GM19023 (cell line): ENCODE data around the gene BLID.

ENCODE experiments used
- ATAC-seq: cut with Tn5 transposase; IDR thresholded peaks from one replicate; pipeline ENCODE4 v1.9.1; 2021; ENCODE audit warnings: mild to moderate bottlenecking, moderate library complexity; ENCODE audit not compliant: unreplicated experiment

The BLID gene

DNA sequence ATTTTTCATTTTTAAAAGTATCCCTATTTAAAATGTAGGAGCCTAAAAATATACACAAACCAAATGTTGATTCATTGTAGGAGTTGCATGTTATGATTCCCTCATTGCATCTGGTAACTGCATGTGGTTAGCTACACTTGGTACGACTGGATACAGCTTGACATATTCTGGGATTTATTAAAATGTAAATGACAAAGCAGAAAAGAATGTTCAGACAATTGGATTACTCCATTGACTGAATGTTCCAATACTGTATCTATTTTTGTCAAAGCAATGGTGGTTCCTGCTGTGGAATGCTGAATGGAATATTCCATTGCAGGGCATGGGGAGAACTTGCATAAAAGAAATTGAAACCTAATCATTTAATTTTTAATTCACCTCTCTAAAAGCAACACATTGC, 30.8 kb downstream of the BLID start:
- no peak for ATAC-seq

- no peak for ATAC-seq
Observed at GRCh38 chr11:122082205-122082604, 33.8 kb downstream of the BLID start.

DNA sequence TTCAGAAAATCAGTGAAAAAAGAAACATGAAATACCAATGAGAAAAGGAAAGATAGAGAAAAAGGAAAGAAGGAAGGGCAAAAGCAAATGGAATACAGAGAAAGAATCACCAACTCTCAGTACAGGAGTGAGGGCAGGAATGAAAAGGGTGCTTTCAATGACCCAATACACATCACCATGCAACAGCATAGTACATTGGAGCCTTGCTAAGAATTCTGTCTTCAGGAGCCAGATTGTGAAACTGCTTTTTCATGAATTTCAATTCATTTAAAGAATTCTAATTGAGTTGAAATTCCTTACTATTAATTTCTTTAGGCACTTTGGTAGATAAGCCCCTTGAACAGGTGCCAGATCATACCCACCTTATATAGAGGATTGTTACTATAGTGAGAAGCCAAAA, 34.9 kb downstream of the BLID start:
- ATAC-seq = no peak

DNA sequence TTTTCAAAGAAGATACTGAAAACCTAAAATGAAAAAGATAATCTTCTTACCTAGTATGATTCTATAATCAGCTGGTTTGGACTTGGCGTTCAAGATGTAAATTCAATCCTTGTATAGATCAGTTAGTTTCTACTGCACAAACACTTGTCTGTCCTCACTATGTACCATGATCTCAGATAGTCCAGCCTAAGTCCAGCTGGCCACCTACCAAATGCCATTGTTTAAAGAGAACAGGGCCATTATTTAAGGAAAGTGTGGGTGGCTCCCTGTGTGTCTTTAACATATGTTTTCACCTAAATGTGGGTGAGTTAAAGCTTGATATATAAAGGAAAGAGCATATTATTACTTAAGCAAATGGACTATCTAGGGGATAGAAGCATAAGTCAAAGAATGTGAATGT, 38.6 kb downstream of the BLID start:
- no peak for ATAC-seq

- no peak for ATAC-seq
Observed at GRCh38 chr11:122076512-122077120, 39.4 kb downstream of the BLID start.

DNA sequence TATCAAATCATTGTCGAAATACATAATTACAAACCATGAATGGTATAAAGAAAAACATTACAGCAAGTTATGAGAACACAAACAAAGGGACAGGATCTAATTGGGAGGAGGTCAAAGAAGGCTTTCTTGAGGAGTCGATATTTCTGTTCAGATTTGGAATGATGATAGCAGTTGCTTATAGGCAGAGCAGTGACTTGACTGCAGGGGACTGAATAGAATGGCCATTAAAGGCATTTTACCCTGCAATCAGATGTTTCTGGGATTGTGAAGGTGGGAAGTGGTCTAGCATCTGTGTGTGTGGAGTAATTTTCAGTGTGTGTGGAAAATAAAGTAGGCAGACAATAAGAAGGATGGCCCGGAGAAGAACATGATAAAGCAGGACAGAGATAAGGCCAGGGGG, 41.0 kb downstream of the BLID start:
- ATAC-seq = no peak

GRCh38 chr11:122074022-122074421, 42.0 kb downstream of the BLID start:
- no peak for ATAC-seq

- ATAC-seq = no peak
Observed at GRCh38 chr11:122071709-122072202, 44.3 kb downstream of the BLID start.

DNA sequence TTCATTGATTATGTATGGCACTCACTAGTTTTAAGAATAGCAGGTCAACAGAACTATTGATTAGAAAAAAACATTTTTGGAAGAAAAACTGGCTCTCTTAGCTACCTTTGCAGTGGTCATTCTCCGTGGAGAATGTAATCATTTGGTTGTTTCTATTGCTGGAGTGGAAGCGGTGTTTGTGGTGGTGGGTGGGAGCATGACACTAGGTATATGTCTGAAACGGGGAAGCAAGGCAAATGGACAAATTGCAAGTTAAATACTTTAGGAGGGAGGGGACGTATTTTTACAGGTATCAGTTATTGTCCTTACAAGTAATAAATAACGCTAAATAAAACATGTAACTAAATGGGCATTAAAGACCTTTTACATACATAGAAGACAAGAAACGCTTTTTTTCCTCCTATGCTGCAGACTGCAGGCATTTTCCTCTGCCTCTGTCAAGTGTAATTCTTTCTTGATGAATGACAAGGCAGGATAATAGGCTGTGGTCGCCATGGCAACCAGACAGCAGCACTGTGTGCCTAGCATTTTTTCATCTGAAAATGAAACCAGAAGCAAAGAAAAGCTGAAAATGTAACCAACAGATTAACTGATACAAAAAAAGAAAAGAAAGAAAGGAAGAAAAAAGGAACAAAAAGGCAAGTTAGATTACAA, 46.2 kb downstream of the BLID start:
- no peak for ATAC-seq

DNA sequence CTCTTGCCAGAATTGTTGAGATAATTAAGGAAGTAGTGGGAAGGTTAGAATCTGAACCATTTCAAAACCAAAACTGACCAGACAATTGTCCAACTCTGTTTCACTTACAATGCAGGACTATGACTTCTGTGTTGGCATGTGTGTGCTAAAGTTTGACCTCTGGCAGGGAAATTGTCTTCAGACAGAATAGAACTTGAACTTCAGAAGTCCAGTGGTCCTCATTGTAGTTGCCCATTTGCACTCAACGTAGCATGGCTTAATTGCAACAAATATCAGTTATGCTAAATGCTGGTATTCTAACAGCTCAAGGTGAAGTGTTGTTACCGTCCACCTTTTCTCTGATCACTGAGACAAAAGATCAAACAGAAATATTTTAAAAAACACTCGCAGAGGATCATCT, 47.2 kb downstream of the BLID start:
- no peak for ATAC-seq

GRCh38 chr11:122068141-122068540, 47.9 kb downstream of the BLID start:
- no peak for ATAC-seq
